ENCODE measurements around the gene SMC1A.
"Not testable (repeated sequence)": the region's sequence is repeated elsewhere in the genome, so short reads cannot be mapped to it uniquely, and the experiment has no call there.

Gene SMC1A
- 151 to 155 reads per million in 2 experiments for total RNA-seq

- peak; percentile 99 for DNase-seq (ENCODE audit: low read depth)
Measured at GRCh38 chrX:53422086-53422860, at the start of gene SMC1A. TSS of gene SMC1A (minus strand) at chrX:53422654. CDS start at chrX:53422600, 54 bp downstream.

GRCh38 chrX:53471346-53471745 is 48.9 kb upstream of the SMC1A start:
- DNase-seq (ENCODE audit: low read depth): no peak

- DNase-seq (ENCODE audit: low read depth): not testable (repeated sequence)
Measured at GRCh38 chrX:53468659-53469058, 46.2 kb upstream of the SMC1A start.

GRCh38 chrX:53458082-53458481 is 35.6 kb upstream of the SMC1A start:
- DNase-seq (ENCODE audit: low read depth): no peak

- DNase-seq (ENCODE audit: low read depth): no peak
Measured at GRCh38 chrX:53456254-53456653, 33.8 kb upstream of the SMC1A start.

GRCh38 chrX:53452812-53453211 is 30.4 kb upstream of the SMC1A start:
- DNase-seq (ENCODE audit: low read depth): no peak

- no peak for DNase-seq (ENCODE audit: low read depth)
Measured at GRCh38 chrX:53449632-53450031, 27.2 kb upstream of the SMC1A start.

- DNase-seq (ENCODE audit: low read depth): no peak
Measured at GRCh38 chrX:53447441-53447840, 25.0 kb upstream of the SMC1A start.

GRCh38 chrX:53445977-53446376 is 23.5 kb upstream of the SMC1A start:
- DNase-seq (ENCODE audit: low read depth): no peak

- no peak for DNase-seq (ENCODE audit: low read depth)
Measured at GRCh38 chrX:53442322-53442631, 19.8 kb upstream of the SMC1A start.

- DNase-seq (ENCODE audit: low read depth): peak; percentile 50
Measured at GRCh38 chrX:53441531-53442321, 19.3 kb upstream of the SMC1A start.

GRCh38 chrX:53440621-53441517 is 18.4 kb upstream of the SMC1A start:
- DNase-seq (ENCODE audit: low read depth): no peak

GRCh38 chrX:53440101-53440500 is 17.6 kb upstream of the SMC1A start:
- DNase-seq (ENCODE audit: low read depth): no peak

GRCh38 chrX:53438832-53439230 is 16.4 kb upstream of the SMC1A start:
- DNase-seq (ENCODE audit: low read depth): no peak

- no peak for DNase-seq (ENCODE audit: low read depth)
Measured at GRCh38 chrX:53438174-53438831, 15.8 kb upstream of the SMC1A start.

GRCh38 chrX:53437206-53437605 is 14.8 kb upstream of the SMC1A start:
- DNase-seq (ENCODE audit: low read depth): no peak

- peak; percentile 57 for DNase-seq (ENCODE audit: low read depth)
Measured at GRCh38 chrX:53435997-53436396, 13.5 kb upstream of the SMC1A start.

- DNase-seq (ENCODE audit: low read depth): peak; percentile 81
Measured at GRCh38 chrX:53433651-53434639, 11.5 kb upstream of the SMC1A start, which contains the start of gene HSD17B10. TSS of gene HSD17B10 (minus strand) at chrX:53434370. CDS start at chrX:53434345, 25 bp downstream.

GRCh38 chrX:53430231-53430630 is 7.8 kb upstream of the SMC1A start:
- DNase-seq (ENCODE audit: low read depth): no peak

GRCh38 chrX:53429755-53430154 is 7.3 kb upstream of the SMC1A start:
- DNase-seq (ENCODE audit: low read depth): no peak

Data from T follicular helper cell (primary cell).